ENCODE data around the gene MYO15A. TPM values are rescaled to one million over a fixed set of nuclear protein-coding genes. Genes with fewer than 3 reads are reported as not detected.
A peak's percentile ranks its signal among the peaks of the same experiment; 100 is the strongest.

MYO15A gene
- total and polyA plus RNA-seq, 4 experiments from 2014 or later = 0.14 to 2.2 (median 1.0) TPM

GRCh38 chr17:18181358-18181757, 72.8 kb downstream of the MYO15A start:
- H3K27ac Mint-ChIP-seq = peak overlapping the region; percentile 97 to 99 (median 99)
- POLR2A ChIA-PET (ENCODE audit: partially characterized antibody) = interaction anchor here (0.6 to 3.7 kb wide), 6 partner anchors 17 to 182 kb away, joined by 3 to 28 read pairs (median 6); partner anchors contain the start of genes SHMT1, SMCR8 and TOP3A

DNA sequence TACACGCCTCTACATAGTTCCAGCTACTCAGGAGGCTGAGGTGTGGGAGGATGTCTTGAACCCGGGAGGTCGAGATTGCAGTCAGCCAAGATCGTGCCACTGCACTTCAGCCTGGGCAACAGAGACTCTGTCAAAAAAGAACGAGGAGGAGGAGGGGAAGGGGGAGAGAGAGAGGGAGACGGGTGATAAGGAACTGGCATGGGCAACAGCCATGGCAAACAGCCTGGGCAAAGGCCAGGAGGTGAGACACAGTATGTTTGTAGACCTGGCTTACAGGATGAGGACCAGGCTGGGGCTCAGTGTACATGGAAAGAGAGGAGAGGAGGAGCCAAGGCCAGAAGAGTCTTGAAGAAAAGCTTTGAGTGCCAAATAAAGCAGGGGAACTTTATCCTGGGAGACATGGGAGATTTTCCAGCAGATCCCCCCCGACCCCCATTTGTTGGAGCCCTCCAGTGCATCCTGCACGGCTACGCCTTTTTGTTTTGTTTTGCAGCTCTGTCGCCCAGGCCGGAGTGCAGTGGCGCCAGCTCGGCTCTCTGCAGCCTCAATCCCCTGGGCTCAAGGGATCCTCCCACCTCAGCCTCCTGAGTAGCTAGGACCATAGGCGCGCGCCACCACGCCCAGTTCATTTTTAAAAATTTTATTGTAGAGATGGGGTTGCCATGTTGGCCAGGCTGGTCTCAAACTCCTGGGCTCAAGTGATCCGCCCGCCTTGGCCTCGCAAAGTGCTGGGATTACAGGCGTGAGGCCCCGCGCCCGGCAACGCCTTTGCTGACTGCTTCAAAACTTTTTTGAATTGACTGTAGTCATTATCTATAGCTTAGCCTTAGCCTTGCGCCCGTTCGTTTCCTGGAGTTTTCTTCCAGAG, 73.8 kb downstream of the MYO15A start:
- CTCF ChIA-PET (ENCODE audit: partially characterized antibody) = interaction anchor here (1.2 to 1.7 kb wide), 5 partner anchors 10 to 443 kb away, joined by 3 to 4 read pairs (median 4); no protein-coding TSS in a partner anchor
- peak overlapping the region; percentile 49 to 95 for H3K4me3 ChIP-seq (ENCODE audit: low read length in 2 of 2)
- peaks cover 36% of the 10 kb centered on the region for H3K4me1 ChIP-seq (ENCODE audit: insufficient read depth, low read length)
- H3K27me3 ChIP-seq (ENCODE audit: insufficient read depth, low read length) = no peaks in the 10 kb centered on the region
- POLR2A ChIA-PET (ENCODE audit: partially characterized antibody) = interaction anchor here (0.8 to 3.7 kb wide), 18 partner anchors 11 to 181 kb away, joined by 3 to 28 read pairs (median 8); partner anchors contain the start of genes FLII, LLGL1, MIEF2 and SHMT1
- H3K4me1 Mint-ChIP-seq = peaks cover 23 to 53% (median 34%) of the 10 kb centered on the region in 4 donors
- peak in 1 of 5 donors; percentile 8 for DNase-seq
- peak overlapping the region; percentile 97 to 99 (median 99) for H3K27ac Mint-ChIP-seq
- peaks cover 4% of the 10 kb centered on the region for H3K36me3 ChIP-seq (ENCODE audit: insufficient read depth, low read length)
- intact Hi-C loops (cut with micrococcal nuclease) = loop anchor here (2.0 to 10.0 kb wide), 4 partner anchors 96 to 1528 kb away; partner anchors contain the start of genes ATPAF2, DRG2, GID4 and SHMT1
- peak overlapping the region; percentile 94 to 98 (median 96) for H3K4me3 Mint-ChIP-seq
- H3K9me3 ChIP-seq (ENCODE audit: control insufficient read depth in 1 of 2, low read length in 2 of 2) = no peaks in the 10 kb centered on the region
- H3K27ac ChIP-seq (ENCODE audit: low read depth, low read length) = peak overlapping the region; percentile 89
- H3K36me3 Mint-ChIP-seq = peaks cover 0 to 24% of the 10 kb centered on the region in 2 donors
- H3K27me3 Mint-ChIP-seq = no peaks in the 10 kb centered on the region
- peaks cover 0 to 2% (median 0%) of the 10 kb centered on the region in 8 donors for H3K9me3 Mint-ChIP-seq

More at GRCh38 chr17:18181358-18181757, 72.8 kb downstream of the MYO15A start:
- Histone ChIP-seq H3K36me3 (ENCODE audit: insufficient read depth, low read length) (no peaks in the 10 kb centered on the region), H3K4me3 (ENCODE audit: low read length in 2 of 2) (no peak overlapping the region), H3K27ac (ENCODE audit: low read depth, low read length) (peak overlapping the region; percentile 89), H3K4me1 (ENCODE audit: insufficient read depth, low read length) (peaks cover 26% of the 10 kb centered on the region), H3K9me3 (ENCODE audit: control insufficient read depth in 1 of 2, low read length in 2 of 2) (no peaks in the 10 kb centered on the region), H3K27me3 (ENCODE audit: insufficient read depth, low read length) (no peaks in the 10 kb centered on the region)
- Mint-ChIP-seq H3K36me3 (peaks cover 0 to 17% of the 10 kb centered on the region in 2 donors), H3K9me3 (peaks cover 0 to 2% (median 0%) of the 10 kb centered on the region in 8 donors), H3K4me3 (peak overlapping the region in 3 of 8 donors; percentile 20 to 97 (median 94)), H3K27me3 (no peaks in the 10 kb centered on the region), H3K4me1 (peaks cover 13 to 44% (median 25%) of the 10 kb centered on the region in 4 donors)
- intact Hi-C loops (cut with micrococcal nuclease) = loop anchor here (5.0 to 10.0 kb wide), 2 partner anchors 181 to 1527 kb away; partner anchors contain the start of genes SHMT1 and ZNF624
- CTCF ChIA-PET (ENCODE audit: partially characterized antibody) = interaction anchor here (1.3 to 1.4 kb wide), 2 partner anchors 35 to 444 kb away, joined by 4 read pairs; no protein-coding TSS in a partner anchor
- no peak for DNase-seq

DNA sequence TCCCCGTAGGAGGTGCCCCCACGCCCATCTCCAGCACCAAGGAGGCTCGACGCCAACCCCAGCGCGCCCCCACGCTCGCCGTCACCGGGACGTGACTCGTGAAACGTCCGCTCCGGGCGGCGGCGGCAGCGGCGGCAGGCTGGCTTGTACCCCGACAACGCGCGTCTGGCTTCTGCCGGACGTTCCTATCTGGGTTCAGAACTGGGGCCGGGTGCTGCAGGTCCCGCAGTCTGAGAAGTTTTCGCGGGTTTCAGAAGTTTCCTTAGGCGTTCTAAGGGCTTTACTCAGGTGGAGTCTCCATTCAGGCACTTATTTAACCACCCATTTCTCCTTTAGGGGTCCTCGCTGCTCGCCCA, 74.4 kb downstream of the MYO15A start:
- Histone ChIP-seq H3K36me3 (ENCODE audit: insufficient read depth, low read length) (peaks cover 7% of the 10 kb centered on the region), H3K4me3 (ENCODE audit: low read length in 2 of 2) (peak overlapping the region; percentile 49 to 95), H3K27me3 (ENCODE audit: insufficient read depth, low read length) (no peaks in the 10 kb centered on the region), H3K9me3 (ENCODE audit: control insufficient read depth in 1 of 2, low read length in 2 of 2) (no peaks in the 10 kb centered on the region), H3K27ac (ENCODE audit: low read depth, low read length) (peak overlapping the region; percentile 89), H3K4me1 (ENCODE audit: insufficient read depth, low read length) (peaks cover 42% of the 10 kb centered on the region)
- Mint-ChIP-seq H3K27ac (peak overlapping the region; percentile 97 to 99 (median 99)), H3K36me3 (peaks cover 0 to 30% of the 10 kb centered on the region in 2 donors), H3K4me3 (peak overlapping the region; percentile 94 to 98 (median 96)), H3K4me1 (peaks cover 29 to 60% (median 40%) of the 10 kb centered on the region in 4 donors), H3K27me3 (no peaks in the 10 kb centered on the region), H3K9me3 (peaks cover 0 to 2% (median 0%) of the 10 kb centered on the region in 8 donors)
- ChIA-PET POLR2A (ENCODE audit: partially characterized antibody) (interaction anchor here (0.6 to 3.7 kb wide), 19 partner anchors 10 to 347 kb away, joined by 3 to 28 read pairs (median 8); partner anchors contain the start of genes DRC3, FLII, LLGL1 and MIEF2), CTCF (ENCODE audit: partially characterized antibody) (interaction anchor here (1.2 to 4.6 kb wide), 5 partner anchors 9 to 41 kb away, joined by 3 to 16 read pairs (median 4); no protein-coding TSS in a partner anchor)
- peak in 1 of 5 donors; percentile 83 for DNase-seq
- intact Hi-C loops (cut with micrococcal nuclease) = loop anchor here (1.0 to 10.0 kb wide), 10 partner anchors 25 to 1528 kb away; partner anchors contain the start of genes ATPAF2, DRC3, DRG2 and GID4

- Mint-ChIP-seq H3K9me3 (peaks cover 0 to 2% (median 0%) of the 10 kb centered on the region in 8 donors), H3K4me1 (peaks cover 34 to 65% (median 46%) of the 10 kb centered on the region in 4 donors), H3K27ac (peak within 1 kb of the TSS; percentile 97 to 99 (median 99)), H3K36me3 (peaks cover 6 to 35% of the 10 kb centered on the region in 2 donors), H3K4me3 (peak within 1 kb of the TSS; percentile 94 to 99 (median 97)), H3K27me3 (no peaks in the 10 kb centered on the region)
- intact Hi-C loops (cut with micrococcal nuclease) = loop anchor here (1.0 to 10.0 kb wide), 10 partner anchors 25 to 1529 kb away; partner anchors contain the start of genes ATPAF2, DRC3, DRG2 and GID4
- ChIA-PET CTCF (ENCODE audit: partially characterized antibody) (interaction anchor here (1.2 to 4.6 kb wide), 4 partner anchors 8 to 42 kb away, joined by 3 to 16 read pairs (median 4); no protein-coding TSS in a partner anchor), POLR2A (ENCODE audit: partially characterized antibody) (interaction anchor here (0.6 to 3.7 kb wide), 23 partner anchors 10 to 433 kb away, joined by 3 to 28 read pairs (median 7); partner anchors contain the start of genes DRC3, FLII, LLGL1 and MIEF2)
- DNase-seq = peak; percentile 98 to 99 (median 99)
- H3K4me3 ChIP-seq (ENCODE audit: low read length in 2 of 2) = peak within 1 kb of the TSS; percentile 85 to 95
- peaks cover 7% of the 10 kb centered on the region for H3K36me3 ChIP-seq (ENCODE audit: insufficient read depth, low read length)
- H3K27me3 ChIP-seq (ENCODE audit: insufficient read depth, low read length) = no peaks in the 10 kb centered on the region
- H3K4me1 ChIP-seq (ENCODE audit: insufficient read depth, low read length) = peaks cover 48% of the 10 kb centered on the region
- peak within 1 kb of the TSS; percentile 89 for H3K27ac ChIP-seq (ENCODE audit: low read depth, low read length)
- no peaks in the 10 kb centered on the region for H3K9me3 ChIP-seq (ENCODE audit: control insufficient read depth in 1 of 2, low read length in 2 of 2)
These were observed 75.0 kb downstream of the MYO15A start, which contains the start of gene ALKBH5 for GRCh38 chr17:18183334-18184142. Gene ALKBH5 (plus strand): TSS chr17:18183828. CDS start chr17:18184244, 416 bp downstream.

DNA sequence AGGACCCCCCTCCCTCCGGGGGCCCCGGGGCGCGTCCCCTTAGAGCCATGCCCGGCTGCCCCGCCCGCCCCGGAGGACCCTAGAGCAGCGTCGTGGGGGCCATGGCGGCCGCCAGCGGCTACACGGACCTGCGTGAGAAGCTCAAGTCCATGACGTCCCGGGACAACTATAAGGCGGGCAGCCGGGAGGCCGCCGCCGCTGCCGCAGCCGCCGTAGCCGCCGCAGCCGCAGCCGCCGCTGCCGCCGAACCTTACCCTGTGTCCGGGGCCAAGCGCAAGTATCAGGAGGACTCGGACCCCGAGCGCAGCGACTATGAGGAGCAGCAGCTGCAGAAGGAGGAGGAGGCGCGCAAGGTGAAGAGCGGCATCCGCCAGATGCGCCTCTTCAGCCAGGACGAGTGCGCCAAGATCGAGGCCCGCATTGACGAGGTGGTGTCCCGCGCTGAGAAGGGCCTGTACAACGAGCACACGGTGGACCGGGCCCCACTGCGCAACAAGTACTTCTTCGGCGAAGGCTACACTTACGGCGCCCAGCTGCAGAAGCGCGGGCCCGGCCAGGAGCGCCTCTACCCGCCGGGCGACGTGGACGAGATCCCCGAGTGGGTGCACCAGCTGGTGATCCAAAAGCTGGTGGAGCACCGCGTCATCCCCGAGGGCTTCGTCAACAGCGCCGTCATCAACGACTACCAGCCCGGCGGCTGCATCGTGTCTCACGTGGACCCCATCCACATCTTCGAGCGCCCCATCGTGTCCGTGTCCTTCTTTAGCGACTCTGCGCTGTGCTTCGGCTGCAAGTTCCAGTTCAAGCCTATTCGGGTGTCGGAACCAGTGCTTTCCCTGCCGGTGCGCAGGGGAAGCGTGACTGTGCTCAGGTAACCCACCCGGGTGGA, 75.8 kb downstream of the MYO15A start:
- H3K27ac ChIP-seq (ENCODE audit: low read depth, low read length) = peak overlapping the region; percentile 89
- peaks cover 56% of the 10 kb centered on the region for H3K4me1 ChIP-seq (ENCODE audit: insufficient read depth, low read length)
- ChIA-PET POLR2A (ENCODE audit: partially characterized antibody) (interaction anchor here (0.6 to 3.7 kb wide), 22 partner anchors 9 to 433 kb away, joined by 3 to 28 read pairs (median 6); partner anchors contain the start of genes DRC3, FLII, LLGL1 and MIEF2), CTCF (ENCODE audit: partially characterized antibody) (interaction anchor here (4.6 kb wide), 1 partner anchor 43 kb away, joined by 16 read pairs; no protein-coding TSS in a partner anchor)
- peak overlapping the region; percentile 85 to 95 for H3K4me3 ChIP-seq (ENCODE audit: low read length in 2 of 2)
- H3K36me3 ChIP-seq (ENCODE audit: insufficient read depth, low read length) = peaks cover 7% of the 10 kb centered on the region
- H3K27me3 Mint-ChIP-seq = no peaks in the 10 kb centered on the region
- peaks cover 8 to 38% of the 10 kb centered on the region in 2 donors for H3K36me3 Mint-ChIP-seq
- no peaks in the 10 kb centered on the region for H3K9me3 ChIP-seq (ENCODE audit: control insufficient read depth in 1 of 2, low read length in 2 of 2)
- peak overlapping the region; percentile 96 to 99 (median 97) for H3K27ac Mint-ChIP-seq
- peaks cover 37 to 70% (median 50%) of the 10 kb centered on the region in 4 donors for H3K4me1 Mint-ChIP-seq
- no peaks in the 10 kb centered on the region for H3K27me3 ChIP-seq (ENCODE audit: insufficient read depth, low read length)
- H3K9me3 Mint-ChIP-seq = peaks cover 0 to 2% (median 0%) of the 10 kb centered on the region in 8 donors
- intact Hi-C loops (cut with micrococcal nuclease) = loop anchor here (5.0 to 10.0 kb wide), 2 partner anchors 178 to 1530 kb away; partner anchors contain the start of genes SHMT1 and ZNF624
- peak overlapping the region; percentile 94 to 99 (median 96) for H3K4me3 Mint-ChIP-seq
- DNase-seq = peak; percentile 72 to 92 (median 76)
